LNCaP clone FGC (cell line): ENCODE results near the gene SNAPC5.

ENCODE experiments used
- DNase-seq: peaks from one replicate; pipeline ENCODE4 v3.0.0-alpha.2; 2011; ENCODE audit warnings: low read depth
- H3K4me3 ChIP-seq: 2 replicates; pipeline ENCODE4 v1.5.1; 2011; ENCODE audit warnings: mild to moderate bottlenecking, low read depth, low read length, control low read depth
- CTCF ChIP-seq: IDR thresholded peaks from 2 replicates; pipeline ENCODE4 v1.5.1; 2012; ENCODE audit warnings: mild to moderate bottlenecking; ENCODE audit not compliant: control insufficient read depth, insufficient read depth; ENCODE audit errors: extremely low read depth

Gene SNAPC5

GRCh38 chr15:66491846-66492245 lies 5.7 kb downstream of the SNAPC5 start:
- DNase-seq, result no peak
- H3K4me3 ChIP-seq, result no peak overlapping the region
- no peak for TF ChIP-seq CTCF

- no peak for DNase-seq
- no peak overlapping the region for H3K4me3 ChIP-seq
- no peak for TF ChIP-seq CTCF
These were observed 8.3 kb downstream of the SNAPC5 start for GRCh38 chr15:66489179-66489791.

- DNase-seq, result no peak
- no peak for TF ChIP-seq CTCF
- no peak overlapping the region for H3K4me3 ChIP-seq
These were observed 9.0 kb downstream of the SNAPC5 start for GRCh38 chr15:66488525-66488924.

GRCh38 chr15:66486887-66487286 lies 10.7 kb downstream of the SNAPC5 start:
- TF ChIP-seq CTCF, result no peak
- H3K4me3 ChIP-seq, result no peak overlapping the region
- no peak for DNase-seq

GRCh38 chr15:66484539-66485112 lies 12.9 kb downstream of the SNAPC5 start:
- no peak for TF ChIP-seq CTCF
- no peak for DNase-seq
- no peak overlapping the region for H3K4me3 ChIP-seq

GRCh38 chr15:66483131-66483566 lies 14.4 kb downstream of the SNAPC5 start:
- TF ChIP-seq CTCF, result no peak
- peak; percentile 71 for DNase-seq
- H3K4me3 ChIP-seq, result no peak overlapping the region

- no peak for DNase-seq
- H3K4me3 ChIP-seq, result no peak overlapping the region
- no peak for TF ChIP-seq CTCF
These were observed 15.0 kb downstream of the SNAPC5 start for GRCh38 chr15:66482539-66482938.
